Prostate gland (tissue), 2 donors: ENCODE results near the gene FUT7. TPM values are rescaled to one million over a fixed set of nuclear protein-coding genes. Genes with fewer than 3 reads are reported as not detected.

Source experiments
- DNase-seq: peaks from one replicate; pipeline ENCODE4 v3.0.0-alpha.2; 2019; ENCODE audit warnings: low spot score
- H3K27ac ChIP-seq, 2 donors: fragments of 200-600 bp; sonication (generic); 2 replicates each; pipeline ENCODE4 v1.5.1; 2017 to 2019
- H3K27me3 ChIP-seq: fragments of 200-600 bp; sonication (generic); replicated peaks from 2 replicates; pipeline ENCODE4 v1.5.1; 2019; ENCODE audit not compliant: insufficient read depth
- H3K36me3 ChIP-seq, 2 donors: fragments of 200-600 bp; sonication (generic); 1 replicate in 1 of 2; 2 replicates in 1 of 2; pipeline versions ENCODE4 v1.5.1 to v1.8.1; 2017 to 2019
- H3K4me1 ChIP-seq: fragments of 200-600 bp; sonication (generic); replicated peaks from 2 replicates; pipeline ENCODE4 v1.5.1; 2019
- H3K4me3 ChIP-seq, 2 donors: fragments of 200-600 bp; sonication (generic); 2 replicates each; pipeline ENCODE4 v1.5.1; 2017 to 2019
- H3K9me3 ChIP-seq: fragments of 200-600 bp; sonication (generic); 2 replicates; pipeline ENCODE4 v1.5.1; 2017
- CTCF ChIP-seq, 4 experiments: fragments of 200-600 bp in 2 of 4; fragments of 450-650 bp in 2 of 4; sonication (generic) in 2 of 4; IDR thresholded peaks; 1 replicate in 3 of 4; 2 replicates in 1 of 4; pipeline ENCODE4 v1.5.1; 2016 to 2019; ENCODE audit warnings: antibody characterized with exemption in 4 of 4, mild to moderate bottlenecking in 2 of 4, moderate library complexity in 2 of 4
- POLR2A ChIP-seq: fragments of 450-650 bp; IDR thresholded peaks from one replicate; pipeline ENCODE4 v1.6.1; 2016; ENCODE audit warnings: antibody characterized with exemption, mild to moderate bottlenecking
- POLR2AphosphoS5 ChIP-seq: sonication (generic); formaldehyde crosslinking; IDR thresholded peaks from one replicate; pipeline ENCODE4 v1.6.1; 2017; ENCODE audit warnings: antibody characterized with exemption
- WGBS: methylation state at CpG from one replicate; pipeline ENCODE4 v1.1.5; 2018; 5-methylcytosine and 5-hydroxymethylcytosine counted together
- intact Hi-C: fragments of 100-400 bp; cut with DNase I; formaldehyde crosslinking; loops from one replicate; pipeline ENCODE4 v1.14.2; 2022
- total RNA-seq, 2 donors: library from RNA; depleted of rRNA; stranded (reverse); fragments of >200 nt; gene quantifications; one replicate each; pipeline ENCODE4 v1.1.0, GENCODE V29; 2016

Gene FUT7
- total RNA-seq, 2 donors from 2014 or later: 0.57 TPM; not detected in 1

- 94% methylated on average over 40 of the region's 45 CpGs for WGBS
- DNase-seq: no peak
- H3K36me3 ChIP-seq: no peaks in the 10 kb centered on the region
Measured at GRCh38 chr9:137017791-137018497, 13.9 kb downstream of the FUT7 start.

GRCh38 chr9:137017071-137017470 is 14.8 kb downstream of the FUT7 start:
- H3K27me3 ChIP-seq: no peaks in the 10 kb centered on the region
- no peak for DNase-seq
- no peak overlapping the region for H3K27ac ChIP-seq
- intact Hi-C loops: no loop called here
- H3K9me3 ChIP-seq: no peaks in the 10 kb centered on the region
- no peaks in the 10 kb centered on the region for H3K36me3 ChIP-seq
- 95% methylated on average over 24 of the region's 28 CpGs for WGBS
- no peaks in the 10 kb centered on the region for H3K4me1 ChIP-seq
- no peak overlapping the region for H3K4me3 ChIP-seq
- no peak for TF ChIP-seq POLR2A
- no peak for TF ChIP-seq POLR2AphosphoS5
- no peak for TF ChIP-seq CTCF (IDR thresholded peaks at IDR 0.05)

More at GRCh38 chr9:137017791-137018497, 13.9 kb downstream of the FUT7 start:
- TF ChIP-seq POLR2AphosphoS5: no peak
- no peak for TF ChIP-seq POLR2A
- no peak for TF ChIP-seq CTCF (IDR thresholded peaks at IDR 0.05)
- H3K9me3 ChIP-seq: no peaks in the 10 kb centered on the region
- intact Hi-C loops: no loop called here
- no peaks in the 10 kb centered on the region for H3K4me1 ChIP-seq
- H3K4me3 ChIP-seq: no peak overlapping the region
- H3K27me3 ChIP-seq: no peaks in the 10 kb centered on the region
- no peak overlapping the region for H3K27ac ChIP-seq

GRCh38 chr9:137016436-137016835 is 15.5 kb downstream of the FUT7 start:
- no peaks in the 10 kb centered on the region for H3K9me3 ChIP-seq
- no peak overlapping the region for H3K27ac ChIP-seq
- WGBS: 96% methylated on average over 11 of the region's 16 CpGs
- no peaks in the 10 kb centered on the region for H3K4me1 ChIP-seq
- no peak for DNase-seq
- intact Hi-C loops: no loop called here
- no peak for TF ChIP-seq POLR2AphosphoS5
- TF ChIP-seq CTCF (IDR thresholded peaks at IDR 0.05): no peak
- TF ChIP-seq POLR2A: no peak
- no peak overlapping the region for H3K4me3 ChIP-seq
- H3K36me3 ChIP-seq: no peaks in the 10 kb centered on the region
- H3K27me3 ChIP-seq: no peaks in the 10 kb centered on the region

GRCh38 chr9:137015976-137016375 is 15.9 kb downstream of the FUT7 start:
- TF ChIP-seq POLR2A (no peak), POLR2AphosphoS5 (no peak), CTCF (IDR thresholded peaks at IDR 0.05) (no peak)
- Histone ChIP-seq H3K9me3 (no peaks in the 10 kb centered on the region), H3K27me3 (no peaks in the 10 kb centered on the region), H3K27ac (no peak overlapping the region), H3K4me1 (no peaks in the 10 kb centered on the region), H3K4me3 (no peak overlapping the region), H3K36me3 (no peaks in the 10 kb centered on the region)
- WGBS: 95% methylated on average over 21 of the region's 21 CpGs
- DNase-seq: no peak
- intact Hi-C loops: no loop called here

- 97% methylated on average over 25 of the region's 25 CpGs for WGBS
- intact Hi-C loops: no loop called here
Measured at GRCh38 chr9:137015540-137015930, 16.4 kb downstream of the FUT7 start.

More at GRCh38 chr9:137015540-137015930, 16.4 kb downstream of the FUT7 start:
- Histone ChIP-seq H3K27ac (no peak overlapping the region), H3K4me1 (no peaks in the 10 kb centered on the region), H3K36me3 (no peaks in the 10 kb centered on the region), H3K4me3 (no peak overlapping the region), H3K27me3 (no peaks in the 10 kb centered on the region), H3K9me3 (no peaks in the 10 kb centered on the region)
- TF ChIP-seq POLR2A: no peak
- TF ChIP-seq CTCF (IDR thresholded peaks at IDR 0.05): no peak
- TF ChIP-seq POLR2AphosphoS5: no peak
- no peak for DNase-seq
